ENCODE results near the gene NR5A1.

The NR5A1 gene

GRCh38 chr9:124506931-124507879 is at the start of gene NR5A1:
TSS of gene NR5A1 (minus strand) at chr9:124507399. CDS start at chr9:124503395, 4,004 bp downstream.
- no peak for DNase-seq (ENCODE audit: low spot score)

- no peak for DNase-seq (ENCODE audit: low spot score)
Measured at GRCh38 chr9:124555043-124555442, 47.8 kb upstream of the NR5A1 start.

- no peak for DNase-seq (ENCODE audit: low spot score)
Measured at GRCh38 chr9:124553738-124554137, 46.5 kb upstream of the NR5A1 start.

GRCh38 chr9:124552273-124552605 is 45.0 kb upstream of the NR5A1 start:
- DNase-seq (ENCODE audit: low spot score) = no peak

- DNase-seq (ENCODE audit: low spot score) = peak; percentile 40
Measured at GRCh38 chr9:124551472-124552272, 44.5 kb upstream of the NR5A1 start.

- DNase-seq (ENCODE audit: low spot score) = no peak
Measured at GRCh38 chr9:124550072-124550471, 42.9 kb upstream of the NR5A1 start.

DNA sequence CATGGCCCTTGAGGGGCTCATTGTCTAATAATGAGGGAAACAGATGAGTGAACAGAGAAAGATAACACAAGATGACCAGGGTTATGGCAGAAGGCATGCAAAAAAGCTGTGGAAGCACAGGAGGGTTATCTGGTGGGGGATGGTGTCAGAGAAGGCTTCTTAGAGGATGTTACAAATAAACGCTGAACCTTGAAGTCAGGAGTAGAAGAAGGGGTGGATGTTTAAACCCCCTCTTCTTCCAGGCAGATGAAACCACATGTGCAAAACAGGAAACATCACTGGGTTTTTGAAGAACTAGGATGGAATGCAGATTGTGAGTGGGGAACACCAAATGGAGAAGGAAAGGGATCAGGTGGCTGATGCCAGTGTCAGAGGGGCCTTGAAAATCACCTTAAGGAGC is 41.8 kb upstream of the NR5A1 start:
- no peak for DNase-seq (ENCODE audit: low spot score)

DNA sequence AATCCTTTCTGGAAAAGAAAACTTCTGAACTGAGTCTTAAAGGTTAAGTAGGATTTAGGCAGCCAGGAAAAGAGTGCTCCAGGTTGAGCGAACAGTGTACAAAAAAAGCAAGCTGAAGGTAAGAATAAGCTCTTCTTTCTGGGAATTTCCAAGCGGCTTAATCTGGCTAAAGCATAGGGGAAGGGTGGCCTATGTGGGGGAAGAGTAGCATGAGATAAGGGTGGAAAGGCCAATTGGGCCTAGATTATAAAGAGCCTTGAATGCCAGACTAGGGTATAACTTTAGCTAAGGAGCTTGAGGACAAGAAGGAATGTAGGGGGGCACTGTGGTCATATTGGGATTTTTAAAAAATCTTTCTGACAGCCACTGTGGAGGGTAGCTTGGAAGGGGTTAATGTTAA is 37.3 kb upstream of the NR5A1 start:
- no peak for DNase-seq (ENCODE audit: low spot score)

DNA sequence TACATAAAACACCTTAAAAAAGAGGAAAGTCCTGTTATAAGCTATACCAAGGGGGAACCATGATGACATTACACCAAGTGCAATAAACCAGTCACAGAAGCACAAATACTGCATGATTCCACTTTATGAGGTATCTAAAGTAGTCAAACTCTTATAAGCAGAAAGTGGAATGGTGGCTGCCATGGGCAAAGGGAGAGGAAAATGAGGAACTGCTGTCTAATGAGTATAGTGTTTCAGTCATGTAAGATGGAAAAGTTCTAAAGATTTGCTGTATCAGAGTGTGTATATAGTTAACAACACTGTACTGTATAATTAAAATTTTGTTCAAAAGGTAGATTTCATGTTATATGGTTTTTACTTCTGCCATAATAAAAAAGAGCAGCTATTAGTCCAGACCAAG is 34.6 kb upstream of the NR5A1 start:
- no peak for DNase-seq (ENCODE audit: low spot score)

DNA sequence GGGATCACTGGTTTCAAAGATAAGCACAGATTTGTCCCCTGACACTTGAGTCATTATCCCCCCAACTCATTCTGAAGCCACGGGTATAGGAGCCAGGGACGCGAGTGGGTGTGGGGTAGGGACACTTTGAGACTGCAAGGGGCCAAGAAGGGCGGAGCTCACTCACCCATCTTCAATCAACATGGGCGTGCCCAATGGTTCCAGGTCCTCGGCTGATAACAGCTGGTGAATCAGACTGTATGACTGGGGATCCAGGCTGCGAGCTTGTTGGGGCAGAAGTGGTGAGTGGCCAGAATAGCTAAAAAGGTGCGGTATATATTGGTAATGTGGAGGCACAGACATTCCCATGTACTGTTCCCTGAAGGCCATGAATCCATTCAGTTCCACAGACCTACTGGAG is 30.7 kb upstream of the NR5A1 start:
- DNase-seq (ENCODE audit: low spot score) = no peak

- no peak for DNase-seq (ENCODE audit: low spot score)
Measured at GRCh38 chr9:124535846-124536245, 28.6 kb upstream of the NR5A1 start.

GRCh38 chr9:124532897-124533296 is 25.7 kb upstream of the NR5A1 start:
- DNase-seq (ENCODE audit: low spot score) = no peak

- DNase-seq (ENCODE audit: low spot score) = no peak
Measured at GRCh38 chr9:124531115-124531514, 23.9 kb upstream of the NR5A1 start.

- no peak for DNase-seq (ENCODE audit: low spot score)
Measured at GRCh38 chr9:124530246-124530645, 23.0 kb upstream of the NR5A1 start.

GRCh38 chr9:124527781-124528180 is 20.6 kb upstream of the NR5A1 start:
- no peak for DNase-seq (ENCODE audit: low spot score)

DNA sequence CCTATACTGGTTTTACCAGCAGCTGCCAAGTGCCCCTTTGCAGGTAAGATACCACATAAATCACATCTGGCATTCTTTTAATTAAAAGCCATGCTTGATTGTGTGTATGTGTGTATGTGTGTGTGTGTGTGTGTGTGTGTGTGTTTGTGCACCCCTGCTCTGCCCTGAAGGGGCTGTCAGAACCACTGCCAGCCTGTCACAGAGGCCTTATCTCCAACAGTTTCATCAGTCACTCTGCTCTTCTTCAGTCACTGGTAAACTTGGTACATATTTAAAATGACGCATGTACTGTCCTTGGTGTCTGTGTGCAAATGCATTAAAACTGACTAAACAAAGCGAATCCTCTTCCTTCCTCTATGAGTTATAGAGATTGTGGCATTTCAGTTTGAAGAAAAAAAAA is 19.0 kb upstream of the NR5A1 start:
- DNase-seq (ENCODE audit: low spot score) = no peak

DNA sequence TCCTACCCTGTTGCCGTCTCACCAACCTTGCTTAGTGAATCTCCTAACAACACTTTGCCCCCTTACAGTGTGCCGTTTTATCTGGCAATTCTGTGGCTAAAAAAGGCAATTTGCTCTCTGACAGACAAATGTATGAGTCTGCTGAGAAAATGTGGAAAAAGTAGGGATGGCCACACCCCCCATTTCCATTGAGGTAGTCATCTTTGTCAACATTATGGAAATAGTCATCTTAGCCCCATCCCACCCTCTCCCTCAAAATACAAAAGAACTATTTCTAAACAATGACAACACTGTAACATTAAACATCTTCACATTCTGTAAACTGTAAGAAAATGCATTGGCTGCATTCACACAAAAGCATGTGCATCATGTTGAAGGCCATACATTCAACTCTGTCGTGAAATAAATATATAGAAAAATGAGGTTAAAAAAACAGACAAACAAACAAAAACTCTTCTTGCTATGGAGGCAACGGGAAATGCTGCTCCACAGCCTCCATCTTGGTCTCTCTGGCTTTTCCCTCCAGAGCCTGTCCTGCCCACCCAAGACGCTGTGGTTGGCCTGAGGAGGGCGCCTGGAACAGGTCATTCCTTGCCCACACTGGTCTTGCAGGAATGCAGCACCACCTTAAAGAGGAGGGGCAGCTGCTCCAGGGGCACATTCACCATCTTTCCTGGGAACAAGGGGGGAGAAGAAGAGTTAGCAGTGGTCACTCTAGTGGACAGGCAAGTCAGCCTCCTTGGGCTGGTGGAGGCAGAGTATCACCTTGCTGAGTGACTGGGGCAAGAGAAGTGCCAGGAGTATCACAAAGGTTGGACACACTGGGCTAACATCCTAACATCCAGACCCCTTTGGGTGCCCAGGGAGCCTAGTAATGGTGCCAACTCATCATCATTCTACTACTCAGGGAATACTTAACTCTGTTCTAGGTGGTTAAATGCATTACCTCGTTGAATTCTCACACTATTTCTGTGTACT is 15.2 kb upstream of the NR5A1 start:
- DNase-seq (ENCODE audit: low spot score) = no peak

- no peak for DNase-seq (ENCODE audit: low spot score)
Measured at GRCh38 chr9:124521142-124521541, 13.9 kb upstream of the NR5A1 start.

DNA sequence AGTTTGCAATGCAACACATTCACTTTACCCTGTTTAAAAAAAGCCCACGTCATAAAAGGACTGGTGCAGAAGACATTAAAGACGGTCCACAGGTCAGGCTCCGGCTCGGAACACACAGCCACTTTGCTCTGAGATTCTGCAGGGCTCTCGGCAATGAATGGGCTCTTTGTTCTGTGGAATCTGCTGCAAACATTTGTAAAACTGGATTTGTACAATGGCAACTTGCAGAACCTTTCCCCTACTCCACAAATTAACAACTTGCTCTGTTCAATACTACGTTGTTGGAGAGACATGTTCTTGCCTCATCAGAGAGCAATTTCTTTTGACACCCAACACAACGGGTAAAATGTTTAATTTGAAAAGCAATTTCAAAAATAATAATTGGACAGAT is 13.0 kb upstream of the NR5A1 start:
- DNase-seq (ENCODE audit: low spot score) = peak; percentile 82

DNA sequence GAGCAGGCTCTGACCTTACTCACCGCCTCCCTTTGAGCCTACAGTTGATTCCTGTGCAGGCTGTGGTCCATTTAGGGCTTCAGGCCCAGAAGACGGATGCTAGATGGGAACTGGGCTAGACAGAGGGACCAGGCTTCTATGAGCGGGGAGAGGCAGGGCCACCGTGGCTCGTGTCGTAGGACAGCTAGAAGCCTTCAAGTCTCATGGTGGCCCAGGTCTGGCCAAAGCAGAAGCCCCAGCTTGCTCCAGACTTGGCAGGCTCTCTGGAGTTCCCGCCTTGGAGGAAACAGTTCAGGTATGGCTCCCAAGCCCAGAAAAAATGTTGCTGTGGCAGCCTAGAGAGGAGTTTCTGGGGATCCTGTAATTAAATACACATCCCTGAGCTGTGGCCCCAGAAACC is 10.9 kb upstream of the NR5A1 start:
- no peak for DNase-seq (ENCODE audit: low spot score)

GRCh38 chr9:124517600-124517999 is 10.4 kb upstream of the NR5A1 start:
- DNase-seq (ENCODE audit: low spot score) = no peak

DNA sequence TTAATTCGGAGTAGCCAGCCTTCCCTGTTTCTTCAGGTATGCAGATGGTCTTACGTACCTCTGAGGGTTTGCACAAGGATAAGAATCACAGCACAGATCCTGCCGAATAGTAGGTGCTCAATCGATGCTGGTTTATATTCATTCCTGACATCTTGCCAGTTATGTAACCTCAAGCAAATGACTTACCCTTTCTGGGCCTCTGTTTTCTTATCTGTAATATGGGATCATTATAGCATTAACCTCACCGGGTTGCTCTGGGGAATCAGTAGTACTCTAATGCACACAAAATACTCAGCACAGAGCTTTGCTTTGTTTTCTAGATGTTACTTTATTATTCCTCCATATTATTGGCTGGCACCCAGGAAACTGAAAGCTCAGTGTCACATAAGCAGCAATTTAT is 7.7 kb upstream of the NR5A1 start:
- DNase-seq (ENCODE audit: low spot score) = no peak
